CD14-positive monocyte (primary cell): ENCODE data around the gene SERTM1. TPM values are rescaled to one million over a fixed set of nuclear protein-coding genes. Genes with fewer than 3 reads are reported as not detected.

Experiments used
- DNase-seq, 3 donors: peaks; one replicate each; pipeline ENCODE4 v3.0.0-alpha.2; 2011 to 2022
- H2AFZ ChIP-seq: 2 replicates; pipeline ENCODE4 v1.6.0; 2012; ENCODE audit warnings: mild to moderate bottlenecking, low read depth, low read length, inconsistent platforms; ENCODE audit not compliant: insufficient read depth, poor library complexity, severe bottlenecking
- H3K27ac ChIP-seq, 2 donors: 1 replicate in 1 of 2; 2 replicates in 1 of 2; pipeline ENCODE4 v1.5.1; 2012 to 2013; ENCODE audit warnings: low read length in 2 of 2, control low read depth in 1 of 2, inconsistent platforms in 1 of 2, low read depth in 1 of 2, mild to moderate bottlenecking in 1 of 2
- H3K27me3 ChIP-seq, 2 donors: one replicate each; pipeline versions ENCODE4 v1.6.0 to v1.6.1; 2011 to 2013; ENCODE audit warnings: low read length in 2 of 2; ENCODE audit not compliant: control insufficient read depth in 2 of 2, insufficient read depth in 2 of 2
- H3K36me3 ChIP-seq, 2 donors: replicated peaks in 1 of 2; 1 replicate in 1 of 2; 2 replicates in 1 of 2; pipeline versions ENCODE4 v1.5.1 to v1.6.1; 2012 to 2013; ENCODE audit warnings: low read length in 2 of 2, control low read depth in 1 of 2, inconsistent platforms in 1 of 2, mild to moderate bottlenecking in 1 of 2; ENCODE audit not compliant: insufficient read depth in 2 of 2, control insufficient read depth in 1 of 2
- H3K4me1 ChIP-seq, 2 donors: 1 replicate in 1 of 2; 2 replicates in 1 of 2; pipeline versions ENCODE4 v1.5.1 to v1.6.1; 2012 to 2013; ENCODE audit warnings: low read length in 2 of 2, control low read depth in 1 of 2, inconsistent platforms in 1 of 2, mild to moderate bottlenecking in 1 of 2, moderate library complexity in 1 of 2; ENCODE audit not compliant: insufficient read depth in 2 of 2, control insufficient read depth in 1 of 2
- H3K4me2 ChIP-seq: replicated peaks from 2 replicates; pipeline ENCODE3; 2012; ENCODE audit warnings: low read length, moderate library complexity, mild to moderate bottlenecking; ENCODE audit not compliant: poor library complexity, severe bottlenecking; ENCODE audit errors: extremely low read depth
- H3K4me3 ChIP-seq, 3 experiments: fragments of 200-600 bp in 1 of 3; sonication (generic) in 1 of 3; replicated peaks in 1 of 3; 1 replicate in 2 of 3; 2 replicates in 1 of 3; pipeline ENCODE4 v1.5.1; 2011 to 2013; ENCODE audit warnings: low read length in 3 of 3, mild to moderate bottlenecking in 3 of 3, control low read depth in 2 of 3, low read depth in 2 of 3, inconsistent platforms in 1 of 3, moderate library complexity in 1 of 3
- H3K79me2 ChIP-seq: 2 replicates; pipeline ENCODE4 v1.6.0; 2012; ENCODE audit warnings: mild to moderate bottlenecking, control low read depth, inconsistent platforms, low read length, moderate library complexity; ENCODE audit not compliant: insufficient read depth
- H3K9ac ChIP-seq: 2 replicates; pipeline ENCODE4 v1.6.0; 2017; ENCODE audit warnings: low read length, mild to moderate bottlenecking; ENCODE audit not compliant: insufficient read depth, poor library complexity, severe bottlenecking
- H3K9me3 ChIP-seq, 2 donors: replicated peaks in 1 of 2; 1 replicate in 1 of 2; 2 replicates in 1 of 2; pipeline versions ENCODE4 v1.5.1 to v1.6.1; 2012 to 2013; ENCODE audit warnings: low read length in 2 of 2, control low read depth in 1 of 2; ENCODE audit not compliant: control insufficient read depth in 1 of 2, insufficient read depth in 1 of 2
- H4K20me1 ChIP-seq: 2 replicates; pipeline ENCODE4 v1.6.0; 2012; ENCODE audit warnings: mild to moderate bottlenecking, low read length, control low read depth, moderate library complexity; ENCODE audit not compliant: insufficient read depth
- H3K27ac Mint-ChIP-seq, 7 donors: one replicate each; pipeline ENCODE4 v1.8.0; 2020; ENCODE audit warnings: mild to moderate bottlenecking in 7 of 7, mixed read lengths in 7 of 7, moderate library complexity in 6 of 7, inconsistent platforms in 2 of 7
- H3K27me3 Mint-ChIP-seq, 3 donors: one replicate each; pipeline ENCODE4 v1.8.0; 2021 to 2022; ENCODE audit warnings: low read depth in 3 of 3, mild to moderate bottlenecking in 3 of 3, mixed read lengths in 3 of 3, moderate library complexity in 3 of 3, inconsistent platforms in 1 of 3
- H3K36me3 Mint-ChIP-seq, 2 donors: one replicate each; pipeline ENCODE4 v1.8.0; 2020; ENCODE audit warnings: mixed read lengths in 2 of 2, inconsistent platforms in 1 of 2, mild to moderate bottlenecking in 1 of 2
- H3K4me1 Mint-ChIP-seq: one replicate; pipeline ENCODE4 v1.8.0; 2020; ENCODE audit warnings: mild to moderate bottlenecking, mixed read lengths
- H3K4me3 Mint-ChIP-seq, 2 donors: one replicate each; pipeline ENCODE4 v1.8.0; 2020; ENCODE audit warnings: mild to moderate bottlenecking in 2 of 2, mixed read lengths in 2 of 2, moderate library complexity in 1 of 2
- H3K9me3 Mint-ChIP-seq, 7 donors: one replicate each; pipeline ENCODE4 v1.8.0; 2020 to 2022; ENCODE audit warnings: mixed read lengths in 7 of 7, mild to moderate bottlenecking in 6 of 7, moderate library complexity in 6 of 7, inconsistent platforms in 2 of 7
- CTCF ChIP-seq: fragments of 200-600 bp; IDR thresholded peaks from one replicate; pipeline ENCODE4 v1.8.0; 2022; ENCODE audit warnings: antibody characterized with exemption, mild to moderate bottlenecking
- WGBS: methylation state at CpG from one replicate; pipeline ENCODE4 v1.1.5; 2013; ENCODE audit warnings: missing lambda C conversion rate; ENCODE audit not compliant: insufficient coverage; 5-methylcytosine and 5-hydroxymethylcytosine counted together
- intact Hi-C, 2 donors: fragments of 100-400 bp; cut with micrococcal nuclease; formaldehyde crosslinking; loops; one replicate each; pipeline versions ENCODE4 v1.15.0 to v1.15.1; 2023
- polyA plus RNA-seq, 3 donors: library from polyadenylated mRNA; depleted of rRNA in 1 of 3; unstranded in 2 of 3; stranded (reverse) in 1 of 3; fragments of 300-500 nt in 2 of 3; fragments of >200 nt in 1 of 3; fragmentation: Illumina TruSeq in 2 of 3; gene quantifications; 1 replicate in 2 of 3; 2 replicates in 1 of 3; pipeline ENCODE4 v1.2.3, GENCODE V29; 2012 to 2021

The SERTM1 gene
- polyA plus RNA-seq, 3 donors: not detected

- H2AFZ ChIP-seq: no peak overlapping the region
- H3K4me2 ChIP-seq: no peak overlapping the region
- no CpG with 5 or more reads among the region's 3 CpGs for WGBS
- no peaks in the 10 kb centered on the region for H3K27me3 ChIP-seq
- peak overlapping the region in 1 of 7 donors; percentile 41 for H3K27ac Mint-ChIP-seq
- no peaks in the 10 kb centered on the region for H3K79me2 ChIP-seq
- H3K4me1 ChIP-seq: no peaks in the 10 kb centered on the region
- H3K9ac ChIP-seq: no peak overlapping the region
- H3K4me3 Mint-ChIP-seq: no peak overlapping the region
- H3K27me3 Mint-ChIP-seq: peaks cover 0 to 1% (median 0%) of the 10 kb centered on the region in 3 donors
- H3K36me3 ChIP-seq: no peaks in the 10 kb centered on the region
- H3K36me3 Mint-ChIP-seq: no peaks in the 10 kb centered on the region
- peaks cover 0 to 3% (median 0%) of the 10 kb centered on the region in 7 donors for H3K9me3 Mint-ChIP-seq
- TF ChIP-seq CTCF: no peak
- no peaks in the 10 kb centered on the region for H3K4me1 Mint-ChIP-seq
- H4K20me1 ChIP-seq: no peaks in the 10 kb centered on the region
- H3K9me3 ChIP-seq: no peaks in the 10 kb centered on the region
- intact Hi-C loops: no loop called here
- no peak for DNase-seq
- H3K27ac ChIP-seq: no peak overlapping the region
- no peak overlapping the region for H3K4me3 ChIP-seq
Observed at GRCh38 chr13:36717966-36718545, 44.2 kb downstream of the SERTM1 start.

GRCh38 chr13:36718686-36719085 is 44.9 kb downstream of the SERTM1 start:
- Histone ChIP-seq H3K27ac (no peak overlapping the region), H4K20me1 (no peaks in the 10 kb centered on the region), H3K9me3 (no peaks in the 10 kb centered on the region), H3K27me3 (no peaks in the 10 kb centered on the region), H3K36me3 (no peaks in the 10 kb centered on the region), H3K79me2 (no peaks in the 10 kb centered on the region), H3K9ac (no peak overlapping the region), H3K4me1 (no peaks in the 10 kb centered on the region), H3K4me3 (no peak overlapping the region), H2AFZ (no peak overlapping the region), H3K4me2 (no peak overlapping the region)
- Mint-ChIP-seq H3K9me3 (peaks cover 0 to 3% (median 0%) of the 10 kb centered on the region in 7 donors), H3K36me3 (no peaks in the 10 kb centered on the region), H3K27ac (no peak overlapping the region), H3K4me1 (no peaks in the 10 kb centered on the region), H3K27me3 (peaks cover 0 to 1% (median 0%) of the 10 kb centered on the region in 3 donors), H3K4me3 (no peak overlapping the region)
- intact Hi-C loops: no loop called here
- 90% methylated on average over 4 of the region's 4 CpGs for WGBS
- no peak for TF ChIP-seq CTCF
- DNase-seq: no peak
